GM19372 (cell line): ENCODE data around the gene NLGN4X.
A peak's percentile ranks its signal among the peaks of the same experiment; 100 is the strongest.

Source experiments
- ATAC-seq: cut with Tn5 transposase; IDR thresholded peaks from one replicate; pipeline ENCODE4 v1.9.1; 2021; ENCODE audit warnings: mild to moderate bottlenecking, low read depth, moderate library complexity; ENCODE audit not compliant: unreplicated experiment

Gene NLGN4X

DNA sequence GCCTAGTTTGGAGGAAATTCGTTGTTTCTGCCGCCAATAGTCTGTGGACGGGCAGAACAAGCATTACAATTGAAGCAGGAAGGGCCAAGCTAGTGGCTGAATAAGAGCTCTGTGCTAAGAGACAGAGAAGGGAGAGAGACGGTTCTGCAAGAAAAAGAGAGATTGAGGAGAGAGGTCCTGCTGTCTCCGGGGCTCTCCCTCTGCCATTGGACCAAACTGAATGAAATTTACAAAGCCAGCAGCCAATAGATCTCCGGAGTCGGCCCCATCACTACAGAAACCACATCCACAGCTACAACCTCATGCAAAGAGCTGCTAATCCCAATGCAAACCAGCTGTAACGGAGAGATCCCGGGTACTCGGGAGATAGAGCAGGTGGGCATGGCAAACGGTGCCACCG, at the start of gene NLGN4X:
TSS of gene NLGN4X (minus strand) at position 148 of the 400 bp plus-strand sequence. CDS start 77,401 bp downstream, outside the sequence.
- ATAC-seq: no peak

DNA sequence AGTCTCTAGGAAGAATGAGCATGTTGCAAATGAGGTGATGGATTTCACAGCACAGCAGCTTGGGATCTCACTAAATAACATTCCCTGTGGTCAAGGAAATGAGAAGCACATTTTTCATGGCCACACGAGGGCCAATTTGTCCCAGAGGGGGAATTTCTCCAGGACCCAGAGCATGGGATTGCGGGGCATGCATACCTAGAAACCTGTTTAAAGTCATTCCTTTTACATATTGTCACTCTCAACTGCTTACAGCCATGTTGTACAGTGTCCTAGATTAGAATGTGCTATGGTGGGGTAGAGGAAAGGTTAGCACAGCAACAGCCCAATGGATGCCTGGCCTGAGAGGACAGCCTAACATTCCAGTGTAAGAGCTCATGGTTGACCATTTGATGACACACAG, 37.4 kb upstream of the NLGN4X start:
- ATAC-seq: no peak

DNA sequence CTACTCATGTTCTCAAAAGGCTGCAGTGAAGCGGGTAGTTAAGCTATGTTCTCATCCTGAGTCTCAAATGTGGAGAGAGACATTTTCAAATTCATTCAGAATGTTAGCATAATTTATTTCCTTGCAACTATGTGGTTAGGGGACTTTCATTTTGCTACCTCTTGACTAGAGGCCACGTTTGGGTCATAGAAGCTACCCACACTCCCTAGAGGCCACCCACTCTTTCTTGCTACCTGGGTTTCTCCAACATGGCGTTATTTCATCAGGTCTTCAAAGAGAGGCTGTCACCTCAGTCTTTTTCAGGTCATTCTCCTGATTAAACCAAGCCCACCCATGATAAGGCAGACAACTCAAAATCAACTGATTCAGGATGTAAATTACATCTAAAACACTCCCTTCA, 34.3 kb upstream of the NLGN4X start:
- no peak for ATAC-seq

DNA sequence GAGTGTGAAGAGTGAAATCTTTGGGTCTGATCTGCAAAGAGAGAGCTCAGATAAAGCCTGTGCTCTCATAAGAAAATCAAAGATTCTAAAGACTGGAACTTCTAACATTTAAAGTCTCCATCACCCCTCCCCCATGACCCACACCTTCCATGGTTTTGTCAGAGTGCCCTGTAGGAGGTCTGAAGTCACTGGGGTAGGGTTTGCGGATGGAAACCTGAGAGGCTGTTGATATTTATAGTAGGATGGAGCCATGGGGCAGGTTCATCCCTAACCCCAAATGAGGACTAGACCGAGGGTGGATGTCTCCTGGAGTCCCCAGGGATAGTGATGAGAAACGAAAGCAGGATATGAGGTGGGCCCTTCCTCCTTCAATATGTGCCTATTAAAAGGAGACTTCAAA, 28.4 kb upstream of the NLGN4X start:
- no peak for ATAC-seq

DNA sequence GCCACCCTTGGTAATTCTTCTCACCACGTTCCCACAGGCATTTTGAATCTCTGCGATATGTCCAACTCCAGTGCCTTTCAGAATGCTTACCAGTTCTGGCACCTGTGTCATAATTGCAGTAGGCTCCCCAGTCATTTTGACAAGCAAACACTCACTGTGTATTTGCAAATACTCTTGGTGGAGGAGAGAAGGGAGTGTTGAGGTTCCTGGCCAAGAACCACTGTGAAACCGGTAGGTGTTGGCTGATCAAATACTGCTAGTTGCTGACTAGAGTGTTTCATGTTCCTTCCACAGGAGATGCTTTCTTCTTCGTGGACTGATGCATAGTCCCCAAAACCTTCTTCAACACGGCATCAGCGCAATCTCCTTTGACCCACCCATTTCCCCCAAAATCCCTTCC, 16.0 kb upstream of the NLGN4X start:
- ATAC-seq: no peak

DNA sequence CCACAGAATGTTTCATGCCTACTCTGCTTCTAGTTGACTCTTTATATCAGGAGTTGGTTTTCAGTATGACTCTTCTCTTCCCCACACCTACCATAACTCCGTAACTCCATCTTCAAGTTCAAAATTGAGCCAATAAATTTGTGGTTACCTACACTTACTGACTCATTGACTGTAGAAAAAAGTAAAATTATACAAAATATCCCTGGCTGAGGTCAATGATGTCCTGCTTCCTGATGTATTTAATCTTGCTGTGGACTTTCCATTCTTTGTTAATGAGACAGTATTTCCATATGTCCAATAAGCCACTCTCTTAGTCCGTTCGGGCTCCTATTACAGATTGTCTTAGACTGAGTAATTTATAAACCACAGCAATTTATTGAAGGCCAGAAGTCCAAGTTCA, 9.9 kb upstream of the NLGN4X start:
- no peak for ATAC-seq

DNA sequence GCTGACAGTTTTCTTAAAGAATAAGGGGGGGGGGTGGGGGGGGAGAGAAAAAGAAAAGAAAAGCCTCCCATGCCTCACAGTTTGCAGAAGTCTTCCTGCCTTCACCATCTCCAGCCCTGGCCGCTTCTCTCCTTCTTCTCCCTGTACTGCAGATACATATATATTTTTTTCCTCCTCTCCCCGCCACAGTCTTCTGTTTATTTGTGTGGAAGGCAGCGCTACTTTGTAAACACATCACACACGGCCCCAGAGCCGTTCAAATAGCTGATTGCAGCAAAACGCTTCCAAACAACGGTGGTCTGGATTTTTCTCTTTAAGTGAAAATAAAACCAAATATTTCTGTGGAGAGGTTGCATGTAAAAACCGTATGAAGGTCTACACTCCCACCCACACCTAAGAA, 732 bp downstream of the NLGN4X start:
- no peak for ATAC-seq

DNA sequence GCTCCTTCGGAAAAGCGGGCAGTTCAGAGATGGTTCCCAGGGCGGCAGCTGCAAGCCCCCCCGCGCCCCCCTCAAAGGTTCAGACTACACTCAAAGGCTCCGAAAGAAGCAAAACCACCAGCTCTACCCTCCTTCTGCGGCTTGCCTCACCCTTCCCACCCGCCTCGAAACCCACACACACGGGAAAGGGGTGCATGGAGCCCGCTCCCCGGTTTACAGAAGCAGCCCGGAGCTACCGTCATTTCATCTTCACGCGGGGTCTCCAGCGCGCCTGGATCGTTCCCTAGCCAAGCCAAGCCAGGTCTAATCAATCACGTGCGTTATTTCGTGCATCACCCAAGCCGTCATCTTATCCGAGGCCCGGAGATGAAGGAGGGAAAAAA, 1.2 kb downstream of the NLGN4X start:
- ATAC-seq: no peak

DNA sequence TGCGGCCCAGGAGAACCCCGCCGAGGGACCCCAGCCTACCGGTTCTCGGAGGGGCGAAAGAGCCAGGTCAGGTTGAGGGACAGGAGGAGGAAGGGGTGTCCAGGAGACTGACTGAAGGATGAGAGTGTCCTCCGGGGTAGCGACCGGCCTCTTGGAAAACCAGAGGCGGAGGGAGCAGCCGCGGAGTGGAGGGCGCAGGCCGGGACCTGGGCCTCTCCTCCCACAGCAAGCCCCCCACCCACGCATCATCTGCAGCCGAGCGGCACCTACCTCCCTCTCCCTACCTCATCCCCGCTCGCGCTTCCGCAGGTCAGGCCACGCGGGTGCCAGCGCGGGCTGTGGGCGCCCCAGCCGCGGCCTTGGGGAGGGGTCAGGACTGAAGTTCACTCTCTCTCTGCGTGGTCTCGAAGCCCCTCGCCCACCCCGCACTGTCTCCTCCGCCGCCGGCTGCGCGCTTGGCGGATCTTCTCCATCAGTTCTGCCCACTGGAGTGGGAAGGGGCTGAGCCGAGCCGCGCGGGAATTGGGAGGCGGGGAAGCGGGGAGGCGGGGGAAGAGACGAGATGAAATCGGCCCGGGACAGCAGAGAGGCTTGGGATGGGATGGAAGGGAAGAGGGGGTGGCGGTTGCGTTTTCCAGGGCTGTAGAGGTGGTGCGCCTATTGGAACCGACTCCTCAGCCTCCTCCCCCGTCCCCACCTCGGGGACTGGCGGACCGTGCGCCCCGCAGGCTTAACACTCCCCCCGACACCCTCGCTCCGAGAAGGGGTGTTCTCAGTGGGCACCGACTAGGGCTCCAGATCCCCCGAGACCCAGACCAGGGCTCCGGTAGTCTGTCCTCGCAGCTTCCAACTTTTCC, 1.8 kb downstream of the NLGN4X start:
- ATAC-seq: peak; percentile 24

DNA sequence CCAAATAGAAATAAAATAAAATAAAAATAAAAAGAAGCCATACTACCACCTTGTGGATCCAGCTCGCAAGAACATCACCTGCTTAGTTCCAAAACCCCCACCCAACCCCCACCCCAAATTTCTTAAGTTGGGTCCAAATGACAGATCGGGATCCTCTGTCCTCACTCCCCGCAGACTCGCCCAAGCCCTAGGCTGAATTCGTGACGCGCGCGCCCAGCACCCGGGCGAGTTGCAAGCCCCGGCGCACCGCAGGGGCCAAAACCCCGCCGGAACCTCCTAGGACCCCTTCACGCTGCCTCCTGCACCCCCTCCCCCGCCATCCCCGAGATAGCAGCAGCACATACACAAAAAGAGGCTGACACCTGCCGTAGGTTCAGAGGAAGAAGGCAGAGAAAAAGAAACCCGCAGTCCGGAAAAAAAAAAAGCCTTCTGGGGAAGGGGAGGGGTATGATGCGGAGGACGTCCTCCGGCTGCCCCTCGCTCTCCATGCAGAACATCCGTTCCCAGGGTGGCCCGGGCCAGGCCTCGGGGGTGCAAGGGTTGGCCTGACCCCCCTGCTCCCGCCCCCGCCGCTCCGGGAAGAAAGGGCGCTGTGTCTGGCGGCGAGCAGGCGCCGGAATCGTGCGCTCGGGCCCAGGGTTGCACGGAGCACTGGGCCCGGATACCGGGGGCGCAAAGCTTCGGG, 2.6 kb downstream of the NLGN4X start:
- peak; percentile 27 for ATAC-seq

DNA sequence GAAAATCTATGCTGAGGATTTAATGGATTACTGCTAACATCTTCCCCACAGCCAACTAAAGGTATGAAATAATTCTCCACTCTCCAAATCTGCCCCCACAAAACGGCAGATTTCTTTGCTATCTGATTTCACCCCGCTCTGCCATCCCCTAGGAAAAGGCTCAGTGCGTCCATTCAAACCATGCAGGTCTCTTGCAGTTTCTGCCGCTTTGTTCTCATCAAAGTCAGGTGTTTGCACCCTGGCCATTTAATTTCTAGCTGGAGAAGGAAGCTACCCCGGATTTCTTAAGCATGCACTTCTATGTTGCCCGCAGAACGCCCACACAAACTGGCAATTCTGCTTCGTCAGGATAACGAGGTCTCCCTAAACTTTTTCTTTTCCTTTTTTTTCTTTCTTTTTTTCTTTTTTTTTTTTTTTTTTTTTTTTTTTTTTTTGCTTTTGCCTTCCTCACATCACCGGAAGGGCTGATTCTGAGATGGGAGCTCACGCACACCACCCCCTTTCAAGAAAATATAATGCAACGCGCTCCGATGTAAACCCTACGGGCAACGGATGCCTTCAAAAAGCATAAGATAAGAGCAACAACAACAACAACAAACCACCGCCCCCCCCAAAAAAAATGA, 3.3 kb downstream of the NLGN4X start:
- no peak for ATAC-seq

DNA sequence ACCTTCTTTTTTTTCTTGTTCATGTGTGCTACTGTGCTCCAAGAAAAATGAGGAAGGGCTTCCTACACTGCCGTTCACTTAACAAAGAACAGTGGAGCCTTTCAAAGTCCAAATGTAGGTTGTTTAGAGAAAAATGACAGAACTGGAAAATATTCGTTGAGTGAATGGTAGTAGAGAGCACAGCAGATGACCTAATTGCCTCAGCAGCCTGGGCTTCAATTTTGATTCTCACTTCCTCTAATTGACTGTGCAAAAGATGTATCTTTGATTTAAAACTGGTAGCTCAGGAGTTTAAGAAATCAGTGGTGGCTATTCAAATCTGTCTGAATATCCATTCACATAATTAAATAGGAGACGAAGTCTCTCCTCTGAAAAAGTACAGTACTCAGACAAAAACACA, 5.2 kb downstream of the NLGN4X start:
- peak; percentile 47 for ATAC-seq

DNA sequence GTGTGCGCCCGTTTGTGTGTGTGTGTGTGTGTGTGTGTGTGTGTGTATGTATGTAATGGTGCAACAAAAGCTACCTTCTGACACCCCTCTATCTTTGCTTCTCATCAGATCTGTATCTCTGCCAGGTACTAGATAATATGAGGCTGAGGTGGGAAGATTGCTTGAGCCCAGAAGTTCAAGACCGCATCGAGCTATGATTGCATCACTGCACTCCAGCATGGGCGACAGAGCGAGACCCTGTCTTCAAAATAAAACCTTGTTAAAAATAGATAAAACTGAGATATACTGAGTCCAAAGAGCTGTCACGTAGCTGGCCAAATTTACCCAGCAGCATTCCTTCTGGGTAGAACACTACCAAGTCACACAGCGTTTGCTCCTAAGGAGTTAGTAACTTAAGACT, 18.4 kb downstream of the NLGN4X start:
- ATAC-seq: no peak

DNA sequence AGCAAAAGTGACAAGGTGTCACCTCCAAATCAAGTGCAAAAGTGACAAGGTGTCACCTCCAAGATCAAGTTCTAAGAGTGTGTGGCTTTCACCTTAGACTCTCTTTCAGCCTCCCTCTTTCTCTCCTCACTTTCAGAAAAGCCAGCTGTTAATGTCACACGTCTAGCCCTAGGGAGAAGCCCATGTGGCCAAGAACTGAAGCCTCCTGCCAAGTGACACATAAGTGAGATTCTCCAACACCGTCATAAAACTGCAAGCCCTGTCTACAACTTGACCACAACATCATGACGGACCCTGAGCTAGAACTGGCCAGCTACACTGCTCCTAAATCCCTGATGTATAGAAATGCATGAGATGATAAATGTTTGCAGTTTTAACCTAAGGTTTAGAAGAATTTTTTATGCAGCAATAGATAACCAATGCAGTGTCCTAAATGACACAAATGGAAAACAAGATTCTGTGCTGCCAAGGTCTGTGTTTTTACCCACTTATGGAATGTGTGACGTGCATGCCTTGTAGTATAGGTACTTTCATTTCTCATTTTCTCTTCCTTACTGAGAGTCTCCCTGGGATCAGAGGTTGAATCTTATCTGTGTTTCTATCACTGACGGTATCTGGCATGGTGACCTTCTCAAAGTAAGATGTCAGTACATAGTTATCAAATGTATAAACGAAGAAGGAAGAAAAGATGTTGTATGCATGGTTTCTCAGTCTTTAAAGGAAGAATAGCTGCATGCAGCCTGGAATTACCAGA, 25.0 kb downstream of the NLGN4X start:
- peak; percentile 56 for ATAC-seq

DNA sequence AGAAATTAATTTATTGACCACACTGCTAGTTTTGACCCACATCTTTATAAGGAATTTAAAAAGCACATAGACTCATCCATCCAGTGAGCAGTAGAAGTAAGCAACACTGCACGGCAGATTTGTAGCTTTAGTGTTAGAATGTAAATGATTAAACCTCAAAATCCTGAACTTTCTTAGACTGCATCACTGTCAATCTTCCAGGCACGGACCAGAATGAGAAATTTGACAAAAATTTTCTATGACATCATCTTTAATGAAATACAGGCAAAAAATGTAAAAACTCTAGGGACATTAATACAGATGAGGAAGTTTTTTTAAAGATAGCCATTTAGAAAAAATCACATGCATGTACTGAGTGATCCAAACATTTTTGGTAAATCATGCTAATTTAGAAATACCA, 29.2 kb downstream of the NLGN4X start:
- ATAC-seq: no peak

DNA sequence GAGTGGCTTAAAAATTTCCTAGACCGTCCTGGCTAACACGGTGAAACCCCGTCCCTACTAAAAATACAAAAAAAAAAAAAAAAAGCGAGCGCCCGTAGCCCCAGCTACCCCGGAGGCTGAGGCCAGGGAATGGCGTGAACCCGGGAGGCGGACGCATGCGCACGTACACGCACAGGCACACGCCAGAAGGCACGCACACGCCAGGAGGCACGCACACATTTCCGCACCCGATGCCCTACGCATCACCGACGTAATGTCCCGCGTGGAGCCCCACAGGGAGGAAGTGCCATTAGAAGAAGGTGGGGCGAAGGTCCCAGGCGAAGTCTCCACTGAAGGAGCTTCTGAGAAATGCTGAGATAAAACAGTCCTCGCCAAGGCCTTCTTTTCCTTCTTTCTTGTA, 41.4 kb downstream of the NLGN4X start:
- no peak for ATAC-seq

DNA sequence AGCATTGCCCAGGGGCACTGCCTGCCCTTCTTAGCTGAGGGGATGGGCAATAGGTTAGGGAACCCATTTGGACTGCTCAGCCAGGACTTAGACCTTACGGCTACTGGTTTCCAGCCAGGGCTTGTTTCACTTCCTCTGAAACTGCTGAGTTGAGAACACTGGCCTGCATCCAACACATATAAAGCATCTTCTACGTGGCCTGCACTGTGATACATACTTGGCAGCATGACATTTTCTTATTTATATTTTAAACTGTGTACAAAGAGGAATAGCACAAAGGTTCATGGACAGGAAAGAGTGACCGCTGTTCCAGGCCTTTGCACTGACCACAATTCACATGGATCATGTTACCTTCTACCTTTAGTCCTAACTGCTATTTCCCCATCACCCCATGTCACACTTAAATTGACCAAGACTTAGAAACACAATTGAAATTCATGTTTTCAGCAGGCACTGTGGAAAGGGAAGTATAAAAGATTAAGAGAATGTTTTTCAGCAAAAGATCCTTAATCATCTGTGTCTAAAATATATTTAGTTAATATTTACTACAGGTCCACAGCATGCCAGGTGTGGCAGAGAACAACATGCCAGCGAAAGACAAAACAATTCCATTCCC, 43.7 kb downstream of the NLGN4X start:
- ATAC-seq: peak; percentile 100

DNA sequence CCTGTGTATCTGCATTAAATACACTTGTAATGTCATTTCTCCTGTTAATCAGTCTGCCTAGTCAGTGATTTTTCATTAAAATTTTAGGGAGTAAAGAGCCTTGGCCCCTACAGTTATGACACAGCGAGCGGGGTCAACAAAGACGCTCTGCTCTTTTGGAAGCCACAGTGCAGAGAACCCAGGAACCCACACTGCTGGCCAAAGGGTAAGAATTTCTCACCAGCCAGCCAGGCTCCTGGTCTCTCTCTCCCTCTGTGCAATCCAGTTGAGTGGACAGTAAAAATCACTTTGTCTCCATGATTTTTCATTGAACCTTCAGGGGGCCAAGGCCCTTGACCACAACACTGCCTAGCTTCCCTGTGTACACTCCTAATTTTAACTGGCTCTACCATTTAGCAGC, 52.8 kb downstream of the NLGN4X start:
- no peak for ATAC-seq

DNA sequence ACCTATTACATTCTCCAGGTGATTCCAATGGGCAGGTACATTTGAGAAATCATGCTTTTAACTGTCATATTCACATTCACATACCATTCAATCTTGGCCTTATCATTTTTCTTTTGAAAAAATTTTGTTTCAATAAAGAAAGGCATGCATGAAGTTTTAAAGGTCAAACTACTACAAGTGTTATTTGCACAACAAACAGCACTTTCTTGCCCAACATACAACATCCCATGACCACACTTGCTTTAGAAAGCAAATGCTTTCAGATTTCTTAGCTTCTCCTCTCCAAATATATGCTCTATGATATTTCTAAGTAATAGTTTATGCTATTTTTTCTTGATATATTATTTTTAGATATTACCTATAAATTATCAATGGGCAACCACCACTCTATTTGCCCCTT, 58.2 kb downstream of the NLGN4X start:
- ATAC-seq: no peak

DNA sequence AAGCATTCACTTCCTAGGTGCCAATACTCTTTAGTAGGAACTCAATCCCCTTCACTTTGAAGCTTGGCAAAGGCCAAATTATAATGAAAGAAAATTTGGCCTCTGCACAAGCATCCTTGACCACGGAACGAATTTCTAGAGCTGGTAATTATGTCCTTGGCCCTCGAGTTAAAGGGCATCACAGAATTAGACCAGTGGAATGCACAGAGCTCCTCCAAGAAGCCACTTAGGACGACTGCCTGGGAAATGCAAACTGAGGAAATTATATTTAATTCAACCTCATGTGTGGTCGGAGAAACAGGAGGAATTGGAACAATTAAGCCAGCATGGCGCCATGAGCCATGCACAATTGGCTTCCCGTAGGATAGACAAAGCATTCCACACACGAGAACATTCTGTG, 59.3 kb downstream of the NLGN4X start:
- ATAC-seq: no peak
